ENCODE measurements around the gene MPHOSPH8.

MPHOSPH8 gene

GRCh38 chr13:19680751-19681150 is 47.3 kb downstream of the MPHOSPH8 start:
- Histone ChIP-seq H3K27ac (ENCODE audit: low read length, poor library complexity, severe bottlenecking) (no peak overlapping the region), H3K36me3 (ENCODE audit: control insufficient read depth in 1 of 2, insufficient read depth in 2 of 2, low read depth in 1 of 2, low read length in 2 of 2) (peaks cover 10 to 24% of the 10 kb centered on the region in 2 experiments), H4K8ac (ENCODE audit: low read length) (no peak overlapping the region), H3K23ac (ENCODE audit: low read length in 2 of 2) (no peak overlapping the region), H2AK5ac (ENCODE audit: low read length, severe bottlenecking) (no peak overlapping the region), H2BK5ac (ENCODE audit: low read depth, low read length, poor library complexity, severe bottlenecking) (no peak overlapping the region), H3K4me2 (ENCODE audit: low read length, poor library complexity, severe bottlenecking) (no peak overlapping the region), H3K9ac (ENCODE audit: low read length) (no peak overlapping the region), H2BK120ac (ENCODE audit: low read depth, low read length) (no peak overlapping the region), H4K91ac (ENCODE audit: low read length) (no peak overlapping the region), H3K27me3 (ENCODE audit: control insufficient read depth in 1 of 2, insufficient read depth in 1 of 2, low read length in 2 of 2) (no peaks in the 10 kb centered on the region), H3K79me1 (replicated peaks; ENCODE audit: low read length, poor library complexity, severe bottlenecking) (peaks cover 16% of the 10 kb centered on the region), H3K4ac (ENCODE audit: low read depth in 1 of 2, low read length in 2 of 2) (no peak overlapping the region), H2BK15ac (ENCODE audit: low read depth, poor library complexity, severe bottlenecking) (no peak overlapping the region), H3K14ac (ENCODE audit: low read length in 2 of 2) (no peak overlapping the region), H2BK12ac (ENCODE audit: low read length in 2 of 2) (no peak overlapping the region), H3K4me1 (ENCODE audit: control insufficient read depth, insufficient read depth, low read depth, low read length) (peaks cover 6% of the 10 kb centered on the region), H3K9me3 (ENCODE audit: control insufficient read depth, low read length) (no peaks in the 10 kb centered on the region), H2AFZ (ENCODE audit: low read depth, low read length) (no peak overlapping the region), H3K4me3 (ENCODE audit: insufficient read depth in 1 of 2, low read depth in 1 of 2, low read length in 2 of 2) (no peak overlapping the region), H3K18ac (ENCODE audit: low read depth in 1 of 2, low read length in 2 of 2) (peak overlapping the region in 1 of 2 experiments; percentile 43)
- DNase-seq, result peak; percentile 30
- WGBS, result 42% methylated on average over 7 of the region's 7 CpGs

- WGBS, result 54% methylated on average over 1 of the region's 2 CpGs
Observed at GRCh38 chr13:19681517-19681916, 48.1 kb downstream of the MPHOSPH8 start.

DNA sequence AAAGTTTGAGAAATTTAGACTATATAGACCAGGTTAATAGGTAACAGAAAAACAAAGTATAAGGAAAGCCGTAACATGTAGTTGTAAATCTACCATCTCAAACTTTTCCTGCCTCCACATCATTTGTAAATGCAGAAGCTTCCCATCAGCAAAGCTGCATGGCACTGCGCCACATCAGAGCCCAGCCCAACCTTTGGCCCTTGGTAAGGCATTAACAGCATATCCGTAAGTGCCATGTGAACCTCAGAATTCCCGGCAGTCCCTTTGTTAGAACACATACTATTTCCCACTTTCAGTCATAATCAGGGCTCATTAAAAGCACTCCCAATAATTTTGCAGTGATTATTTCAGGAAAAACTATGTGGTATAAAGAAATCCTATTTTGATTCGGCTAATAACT is 51.6 kb downstream of the MPHOSPH8 start:
- Histone ChIP-seq H3K27ac (ENCODE audit: low read length, poor library complexity, severe bottlenecking) (no peak overlapping the region), H2AFZ (ENCODE audit: low read depth, low read length) (no peak overlapping the region), H3K4me2 (ENCODE audit: low read length, poor library complexity, severe bottlenecking) (no peak overlapping the region), H4K91ac (ENCODE audit: low read length) (no peak overlapping the region), H3K79me1 (replicated peaks; ENCODE audit: low read length, poor library complexity, severe bottlenecking) (peaks cover 20% of the 10 kb centered on the region), H2BK12ac (ENCODE audit: low read length in 2 of 2) (no peak overlapping the region), H3K36me3 (ENCODE audit: control insufficient read depth in 1 of 2, insufficient read depth in 2 of 2, low read depth in 1 of 2, low read length in 2 of 2) (peaks cover 0 to 17% of the 10 kb centered on the region in 2 experiments), H3K14ac (ENCODE audit: low read length in 2 of 2) (no peak overlapping the region), H3K9me3 (ENCODE audit: control insufficient read depth, low read length) (no peaks in the 10 kb centered on the region), H3K23ac (ENCODE audit: low read length in 2 of 2) (no peak overlapping the region), H4K8ac (ENCODE audit: low read length) (no peak overlapping the region), H2AK5ac (ENCODE audit: low read length, severe bottlenecking) (no peak overlapping the region), H2BK120ac (ENCODE audit: low read depth, low read length) (no peak overlapping the region), H3K18ac (ENCODE audit: low read depth in 1 of 2, low read length in 2 of 2) (no peak overlapping the region), H3K4ac (ENCODE audit: low read depth in 1 of 2, low read length in 2 of 2) (no peak overlapping the region), H2BK15ac (ENCODE audit: low read depth, poor library complexity, severe bottlenecking) (no peak overlapping the region), H3K4me3 (ENCODE audit: insufficient read depth in 1 of 2, low read depth in 1 of 2, low read length in 2 of 2) (no peak overlapping the region), H3K4me1 (ENCODE audit: control insufficient read depth, insufficient read depth, low read depth, low read length) (peaks cover 5% of the 10 kb centered on the region), H2BK5ac (ENCODE audit: low read depth, low read length, poor library complexity, severe bottlenecking) (no peak overlapping the region), H3K27me3 (ENCODE audit: control insufficient read depth in 1 of 2, insufficient read depth in 1 of 2, low read length in 2 of 2) (no peaks in the 10 kb centered on the region), H3K9ac (ENCODE audit: low read length) (no peak overlapping the region)
- 100% methylated on average over 3 of the region's 5 CpGs for WGBS
- no peak for DNase-seq

More at GRCh38 chr13:19681517-19681916, 48.1 kb downstream of the MPHOSPH8 start:
- Histone ChIP-seq H4K91ac (ENCODE audit: low read length) (no peak overlapping the region), H3K27me3 (ENCODE audit: control insufficient read depth in 1 of 2, insufficient read depth in 1 of 2, low read length in 2 of 2) (no peaks in the 10 kb centered on the region), H3K23ac (ENCODE audit: low read length in 2 of 2) (no peak overlapping the region), H3K4ac (ENCODE audit: low read depth in 1 of 2, low read length in 2 of 2) (no peak overlapping the region), H3K14ac (ENCODE audit: low read length in 2 of 2) (no peak overlapping the region), H2BK15ac (ENCODE audit: low read depth, poor library complexity, severe bottlenecking) (no peak overlapping the region), H3K79me1 (replicated peaks; ENCODE audit: low read length, poor library complexity, severe bottlenecking) (peaks cover 12% of the 10 kb centered on the region), H2AFZ (ENCODE audit: low read depth, low read length) (no peak overlapping the region), H2BK120ac (ENCODE audit: low read depth, low read length) (no peak overlapping the region), H3K4me3 (ENCODE audit: insufficient read depth in 1 of 2, low read depth in 1 of 2, low read length in 2 of 2) (no peak overlapping the region), H3K18ac (ENCODE audit: low read depth in 1 of 2, low read length in 2 of 2) (no peak overlapping the region), H3K9me3 (ENCODE audit: control insufficient read depth, low read length) (no peaks in the 10 kb centered on the region), H2AK5ac (ENCODE audit: low read length, severe bottlenecking) (no peak overlapping the region), H3K9ac (ENCODE audit: low read length) (no peak overlapping the region), H3K4me2 (ENCODE audit: low read length, poor library complexity, severe bottlenecking) (no peak overlapping the region), H2BK5ac (ENCODE audit: low read depth, low read length, poor library complexity, severe bottlenecking) (no peak overlapping the region), H3K4me1 (ENCODE audit: control insufficient read depth, insufficient read depth, low read depth, low read length) (peaks cover 6% of the 10 kb centered on the region), H2BK12ac (ENCODE audit: low read length in 2 of 2) (no peak overlapping the region), H3K36me3 (ENCODE audit: control insufficient read depth in 1 of 2, insufficient read depth in 2 of 2, low read depth in 1 of 2, low read length in 2 of 2) (peaks cover 8 to 16% of the 10 kb centered on the region in 2 experiments), H4K8ac (ENCODE audit: low read length) (no peak overlapping the region), H3K27ac (ENCODE audit: low read length, poor library complexity, severe bottlenecking) (no peak overlapping the region)
- no peak for DNase-seq

GRCh38 chr13:19685437-19685836 is 52.0 kb downstream of the MPHOSPH8 start:
- Histone ChIP-seq H3K18ac (ENCODE audit: low read depth in 1 of 2, low read length in 2 of 2) (no peak overlapping the region), H3K79me1 (replicated peaks; ENCODE audit: low read length, poor library complexity, severe bottlenecking) (peaks cover 22% of the 10 kb centered on the region), H2AK5ac (ENCODE audit: low read length, severe bottlenecking) (no peak overlapping the region), H3K9me3 (ENCODE audit: control insufficient read depth, low read length) (no peaks in the 10 kb centered on the region), H4K91ac (ENCODE audit: low read length) (no peak overlapping the region), H3K9ac (ENCODE audit: low read length) (no peak overlapping the region), H2BK5ac (ENCODE audit: low read depth, low read length, poor library complexity, severe bottlenecking) (no peak overlapping the region), H3K4me2 (ENCODE audit: low read length, poor library complexity, severe bottlenecking) (no peak overlapping the region), H3K4me3 (ENCODE audit: insufficient read depth in 1 of 2, low read depth in 1 of 2, low read length in 2 of 2) (no peak overlapping the region), H4K8ac (ENCODE audit: low read length) (no peak overlapping the region), H3K23ac (ENCODE audit: low read length in 2 of 2) (no peak overlapping the region), H3K4ac (ENCODE audit: low read depth in 1 of 2, low read length in 2 of 2) (no peak overlapping the region), H2BK15ac (ENCODE audit: low read depth, poor library complexity, severe bottlenecking) (no peak overlapping the region), H2BK120ac (ENCODE audit: low read depth, low read length) (no peak overlapping the region), H3K36me3 (ENCODE audit: control insufficient read depth in 1 of 2, insufficient read depth in 2 of 2, low read depth in 1 of 2, low read length in 2 of 2) (peaks cover 0 to 20% of the 10 kb centered on the region in 2 experiments), H3K27ac (ENCODE audit: low read length, poor library complexity, severe bottlenecking) (no peak overlapping the region), H3K4me1 (ENCODE audit: control insufficient read depth, insufficient read depth, low read depth, low read length) (peaks cover 5% of the 10 kb centered on the region), H3K14ac (ENCODE audit: low read length in 2 of 2) (no peak overlapping the region), H2BK12ac (ENCODE audit: low read length in 2 of 2) (no peak overlapping the region), H3K27me3 (ENCODE audit: control insufficient read depth in 1 of 2, insufficient read depth in 1 of 2, low read length in 2 of 2) (no peaks in the 10 kb centered on the region), H2AFZ (ENCODE audit: low read depth, low read length) (no peak overlapping the region)
- DNase-seq, result no peak

Data from mesenchymal stem cell (in vitro differentiated cells and primary cell).